A549 (cell line): ENCODE measurements around the gene MTA3. TPM values are rescaled to one million over a fixed set of nuclear protein-coding genes. Genes with fewer than 3 reads are reported as not detected.

Experiments
- ATAC-seq, 2 experiments: fragments of 200-7000 bp in 1 of 2; fragments of >200 bp in 1 of 2; cut with Nextera tagmentation in 1 of 2; cut with Tn5 transposase in 1 of 2; 3 replicates each; pipeline versions ENCODE4 v1.8.0 to v1.9.1; 2018 to 2020; ENCODE audit warnings: mild to moderate bottlenecking in 1 of 2, moderate library complexity in 1 of 2
- CTCF ChIA-PET: fragments of 300-600 bp; sonication (Branson Sonifier 250); formaldehyde crosslinking; extraction: SDS; loops from one replicate; lab custom pipeline; 2021; ENCODE audit warnings: antibody characterized with exemption, inconsistent platforms; lab: Yijun Ruan, JAX
- POLR2A ChIA-PET: fragments of 350-600 bp; formaldehyde crosslinking; extraction: SDS; loops from one replicate; lab custom pipeline; 2021; ENCODE audit warnings: antibody characterized with exemption, inconsistent platforms; lab: Yijun Ruan, JAX
- DNase-seq, 2 experiments: peaks; one replicate each; pipeline versions ENCODE4 v3.0.0 to v3.0.0-alpha.2; 2011 to 2016; ENCODE audit warnings: low read depth in 1 of 2, low spot score in 1 of 2
- FAIRE-seq: peaks from 2 replicates; lab custom pipeline; 2011; peaks lifted over from hg19 to GRCh38; lab: Jason Lieb, UNC
- H3K27ac ChIP-seq, 2 experiments: fragments of >200 bp; sonication (Bioruptor Twin); formaldehyde crosslinking; 3 replicates each; pipeline ENCODE4 v1.5.1; 2016 to 2017
- H3K4me1 ChIP-seq: fragments of >200 bp; sonication (Bioruptor Twin); formaldehyde crosslinking; 3 replicates; pipeline ENCODE4 v1.6.1; 2016
- H3K4me2 ChIP-seq: fragments of >200 bp; sonication (Bioruptor Twin); formaldehyde crosslinking; 3 replicates; pipeline ENCODE4 v1.6.1; 2016
- H3K4me3 ChIP-seq: fragments of >200 bp; sonication (Bioruptor Twin); formaldehyde crosslinking; 3 replicates; pipeline ENCODE4 v1.5.1; 2016
- H3K9me3 ChIP-seq: fragments of >200 bp; sonication (Bioruptor Twin); formaldehyde crosslinking; 3 replicates; pipeline ENCODE4 v1.6.1; 2016
- ATOH8 ChIP-seq: fragments of 250-450 bp; sonication (Bioruptor Pico); IDR thresholded peaks from 2 replicates; pipeline ENCODE4 v1.5.0; 2020; ENCODE audit warnings: low read depth, mild to moderate bottlenecking, moderate library complexity
- CBX8 ChIP-seq: fragments of 200-600 bp; sonication (generic); IDR thresholded peaks from 2 replicates; pipeline ENCODE4 v1.6.1; 2016
- CHD2 ChIP-seq: fragments of 150-350 bp; IDR thresholded peaks from 2 replicates; pipeline ENCODE4 v1.6.1; 2014; ENCODE audit warnings: low read length; ENCODE audit not compliant: partially characterized antibody
- CTCF ChIP-seq: fragments of >200 bp; sonication (Bioruptor Twin); formaldehyde crosslinking; IDR thresholded peaks from 3 replicates; pipeline ENCODE4 v1.5.1; 2016
- ELK1 ChIP-seq: fragments of 150-350 bp; IDR thresholded peaks from 2 replicates; pipeline ENCODE4 v1.6.1; 2014; ENCODE audit warnings: low read depth, mild to moderate bottlenecking, low read length
- EP300 ChIP-seq, 2 experiments: fragments of >200 bp; sonication (Bioruptor Twin); formaldehyde crosslinking; IDR thresholded peaks; 2 replicates in 1 of 2; 3 replicates in 1 of 2; pipeline ENCODE4 v1.6.1; 2016 to 2017
- FOSB ChIP-seq: fragments of 250-450 bp; sonication (Bioruptor Pico); IDR thresholded peaks from 2 replicates; pipeline ENCODE4 v1.5.0; 2020; ENCODE audit warnings: mild to moderate bottlenecking, moderate library complexity
- FOSL2 ChIP-seq, 2 experiments: fragments of 450-650 bp in 1 of 2; fragments of >200 bp in 1 of 2; sonication (Bioruptor Twin) in 1 of 2; formaldehyde crosslinking; IDR thresholded peaks; 2 replicates each; pipeline versions ENCODE4 v1.5.0 to v1.6.1; 2016 to 2020; ENCODE audit warnings: mild to moderate bottlenecking in 1 of 2, moderate library complexity in 1 of 2
- FOXS1 ChIP-seq: fragments of 250-450 bp; sonication (Bioruptor Pico); IDR thresholded peaks from 2 replicates; pipeline ENCODE4 v1.5.0; 2020; ENCODE audit warnings: mild to moderate bottlenecking, moderate library complexity
- HES2 ChIP-seq: fragments of >200 bp; sonication (Bioruptor Twin); formaldehyde crosslinking; IDR thresholded peaks from 2 replicates; pipeline ENCODE4 v1.6.1; 2016
- HEYL ChIP-seq: fragments of 250-450 bp; sonication (Bioruptor Pico); IDR thresholded peaks from 2 replicates; pipeline ENCODE4 v1.8.0; 2021; ENCODE audit warnings: mild to moderate bottlenecking, moderate library complexity
- JUNB ChIP-seq: fragments of >200 bp; sonication (Bioruptor Twin); formaldehyde crosslinking; IDR thresholded peaks from 2 replicates; pipeline ENCODE4 v1.6.1; 2016
- MAFK ChIP-seq: fragments of 450-650 bp; IDR thresholded peaks from 2 replicates; pipeline ENCODE4 v1.6.1; 2014; ENCODE audit not compliant: partially characterized antibody
- MAZ ChIP-seq: fragments of 150-350 bp; IDR thresholded peaks from 2 replicates; pipeline ENCODE4 v1.6.1; 2014; ENCODE audit warnings: antibody characterized with exemption, low read depth, low read length, borderline replicate concordance
- NR3C1 ChIP-seq: fragments of >200 bp; sonication (Bioruptor Twin); formaldehyde crosslinking; IDR thresholded peaks from 3 replicates; pipeline ENCODE4 v1.6.1; 2017
- PHF8 ChIP-seq: fragments of 200-600 bp; sonication (generic); IDR thresholded peaks from 2 replicates; pipeline ENCODE4 v1.6.1; 2016; ENCODE audit warnings: low read depth, mild to moderate bottlenecking, antibody characterized with exemption, moderate library complexity, borderline replicate concordance
- POLR2A ChIP-seq: IDR thresholded peaks from 2 replicates; pipeline ENCODE4 v1.6.1; 2012; ENCODE audit warnings: mild to moderate bottlenecking, low read length
- POLR2AphosphoS2 ChIP-seq: conservative IDR thresholded peaks from 2 replicates; pipeline ENCODE4 v1.6.1; 2012; ENCODE audit warnings: low read length, improper control_type of control experiment, inconsistent platforms
- RAD21 ChIP-seq, 2 experiments: fragments of >200 bp in 1 of 2; sonication (Bioruptor Twin) in 1 of 2; formaldehyde crosslinking in 1 of 2; IDR thresholded peaks in 1 of 2; conservative IDR thresholded peaks in 1 of 2; 2 replicates in 1 of 2; 3 replicates in 1 of 2; pipeline ENCODE4 v1.6.1; 2012 to 2018; ENCODE audit warnings: inconsistent platforms in 1 of 2
- REST ChIP-seq: fragments of 200-600 bp; sonication (generic); IDR thresholded peaks from 2 replicates; pipeline ENCODE4 v1.6.1; 2016; ENCODE audit warnings: antibody characterized with exemption, mild to moderate bottlenecking, moderate library complexity
- RFX5 ChIP-seq: fragments of 450-650 bp; IDR thresholded peaks from 2 replicates; pipeline ENCODE4 v1.7.1; 2014; ENCODE audit warnings: antibody characterized with exemption, mild to moderate bottlenecking, moderate library complexity
- SMC3 ChIP-seq: fragments of >200 bp; sonication (Bioruptor Twin); formaldehyde crosslinking; IDR thresholded peaks from 3 replicates; pipeline ENCODE4 v1.6.1; 2018; ENCODE audit warnings: inconsistent platforms
- SREBF2 ChIP-seq: fragments of 450-650 bp; IDR thresholded peaks from 2 replicates; pipeline ENCODE4 v1.6.1; 2014; ENCODE audit warnings: mild to moderate bottlenecking, moderate library complexity
- TP53 ChIP-seq: fragments of 250-450 bp; sonication (Bioruptor Pico); IDR thresholded peaks from 2 replicates; pipeline ENCODE4 v1.5.0; 2021; ENCODE audit warnings: mild to moderate bottlenecking, moderate library complexity
- USF2 ChIP-seq: fragments of 450-650 bp; IDR thresholded peaks from 2 replicates; pipeline ENCODE4 v1.6.1; 2014; ENCODE audit warnings: antibody characterized with exemption
- ZC3H11A ChIP-seq: fragments of 450-650 bp; IDR thresholded peaks from 2 replicates; pipeline ENCODE4 v1.6.1; 2014; ENCODE audit warnings: antibody characterized with exemption, mild to moderate bottlenecking
- WGBS: methylation state at CpG from one replicate; pipeline ENCODE4 v1.1.6; 2017; ENCODE audit errors: missing lambda C conversion rate; 5-methylcytosine and 5-hydroxymethylcytosine counted together
- polyA plus RNA-seq, 4 experiments: library from polyadenylated mRNA; depleted of rRNA in 3 of 4; stranded (reverse); fragments of >200 nt; fragmentation: RNase III in 1 of 4; extraction: RNeasy Plus Mini Kit Qiagen cat#74134 plus additional on column Dnase treatment in 1 of 4; gene quantifications; 2 replicates in 3 of 4; 3 replicates in 1 of 4; pipeline ENCODE4 v1.2.3, GENCODE V29; 2011 to 2017

MTA3 gene
- polyA plus RNA-seq, 2 of the 4 experiments (the other 2 are of a cell fraction) = 49.3 to 74.1 TPM

- ChIA-PET CTCF (no interaction called here), POLR2A (no interaction called here)
- no peak for FAIRE-seq
- H3K4me1 ChIP-seq = no peaks in the 10 kb centered on the region
- H3K27ac ChIP-seq = no peak overlapping the region
- H3K9me3 ChIP-seq = no peaks in the 10 kb centered on the region
- H3K4me2 ChIP-seq = no peak overlapping the region
- TF ChIP-seq REST (no peak), HES2 (no peak), POLR2A (no peak), CHD2 (no peak), SREBF2 (no peak), TP53 (CRISPR knock-in tag) (no peak), CTCF (no peak), SMC3 (no peak), FOXS1 (CRISPR knock-in tag) (no peak), HEYL (no peak), USF2 (no peak), MAZ (no peak)
- ATAC-seq = no peak
- WGBS = 95% methylated on average over 4 of the region's 4 CpGs
- H3K4me3 ChIP-seq = no peak overlapping the region
- no peak for DNase-seq
Measured at GRCh38 chr2:42698940-42699339, 130.5 kb downstream of the MTA3 start.

- POLR2A ChIA-PET = no interaction called here
- Histone ChIP-seq H3K4me1 (no peaks in the 10 kb centered on the region), H3K27ac (no peak overlapping the region), H3K4me2 (no peak overlapping the region), H3K4me3 (no peak overlapping the region), H3K9me3 (no peaks in the 10 kb centered on the region)
- DNase-seq = no peak
- FAIRE-seq = no peak
- ATAC-seq = 0 out of 6 replicates have a peak, but pooled peaks of 1 of the 2 experiments have one; percentile 30
- CTCF ChIA-PET = interaction anchor here (0.9 kb wide), 1 partner anchor 44 kb away, joined by 4 read pairs; no protein-coding TSS in a partner anchor
- WGBS = 77% methylated on average over 3 of the region's 3 CpGs
- no peak for TF ChIP-seq HES2
- no peak for TF ChIP-seq JUNB
- no peak for TF ChIP-seq ZC3H11A
- TF ChIP-seq RAD21 (conservative IDR thresholded peaks at IDR 0.05 in 1 of 2, IDR thresholded peaks at IDR 0.05 in 1 of 2) = no peak
- TF ChIP-seq FOSL2 (IDR thresholded peaks at IDR 0.05) = no peak
- no peak for TF ChIP-seq FOSL2 (CRISPR knock-in tag; IDR thresholded peaks at IDR 0.05)
- TF ChIP-seq CTCF = no peak
- TF ChIP-seq ELK1 = no peak
- no peak for TF ChIP-seq RFX5
- TF ChIP-seq CBX8 = no peak
- no peak for TF ChIP-seq POLR2A
- no peak for TF ChIP-seq FOSB
- TF ChIP-seq SREBF2 = no peak
- no peak for TF ChIP-seq EP300 (IDR thresholded peaks at IDR 0.05)
- TF ChIP-seq MAFK = no peak
- TF ChIP-seq ATOH8 (CRISPR knock-in tag) = no peak
- TF ChIP-seq TP53 (CRISPR knock-in tag) = no peak
- no peak for TF ChIP-seq NR3C1
- TF ChIP-seq PHF8 = no peak
- TF ChIP-seq POLR2AphosphoS2 = no peak
Measured at GRCh38 chr2:42706836-42707235, 138.4 kb downstream of the MTA3 start.
